B cell (primary cell): Measurements from ENCODE around the gene CANT1.

Source experiments
- CTCF ChIP-seq: fragments of 200-600 bp; IDR thresholded peaks from one replicate; pipeline ENCODE4 v1.8.0; 2022; ENCODE audit warnings: antibody characterized with exemption, mild to moderate bottlenecking
- EZH2 ChIP-seq: IDR thresholded peaks from 2 replicates; pipeline ENCODE4 v1.6.1; 2012; ENCODE audit warnings: borderline replicate concordance, low read depth, mild to moderate bottlenecking, moderate library complexity, low read length; ENCODE audit not compliant: insufficient read depth, poor library complexity, severe bottlenecking

DNA sequence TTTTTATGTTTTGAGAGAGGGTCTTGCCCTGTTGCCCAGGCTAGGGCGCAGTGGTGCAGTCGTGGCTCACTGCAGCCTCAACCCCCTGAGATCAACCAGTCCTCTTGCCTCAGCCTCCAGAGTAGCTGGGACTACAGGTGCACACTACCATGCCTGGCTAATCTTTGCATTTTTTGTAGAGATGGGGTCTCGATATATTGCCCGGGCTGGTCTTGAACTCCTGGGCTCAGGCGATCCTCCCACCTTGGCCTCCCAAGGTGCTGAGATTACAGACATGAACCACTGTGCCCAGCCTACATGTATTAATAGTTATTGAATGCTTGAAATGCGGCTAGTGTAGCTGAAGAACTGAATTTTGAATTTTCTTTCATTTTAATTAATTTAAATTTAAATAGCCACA lies 26.6 kb upstream of the CANT1 start:
- TF ChIP-seq CTCF: no peak
- TF ChIP-seq EZH2: no peak
